ACC112 (cell line): ENCODE measurements around the gene CYP4A11.
"Not testable (repeated sequence)": the region's sequence is repeated elsewhere in the genome, so short reads cannot be mapped to it uniquely, and the experiment has no call there.

Experiments used
- H2AFZ ChIP-seq: fragments of 200-600 bp; sonication (generic); one replicate; pipeline ENCODE4 v1.6.0; 2017; ENCODE audit warnings: antibody characterized with exemption, low read length; ENCODE audit not compliant: unreplicated experiment
- H3K27ac ChIP-seq: fragments of 200-600 bp; sonication (generic); 2 replicates; pipeline ENCODE4 v1.5.1; 2014; ENCODE audit warnings: low read depth, mild to moderate bottlenecking, antibody characterized with exemption, low read length, moderate library complexity
- H3K27me3 ChIP-seq: fragments of 200-600 bp; sonication (generic); 2 replicates; pipeline ENCODE4 v1.6.1; 2014; ENCODE audit warnings: mild to moderate bottlenecking, antibody characterized with exemption, low read length, moderate library complexity, mixed read lengths; ENCODE audit not compliant: insufficient read depth
- H3K36me3 ChIP-seq: fragments of 200-600 bp; sonication (generic); 2 replicates; pipeline ENCODE4 v1.6.1; 2016; ENCODE audit warnings: mild to moderate bottlenecking, antibody characterized with exemption, low read length, moderate library complexity, mixed read lengths; ENCODE audit not compliant: insufficient read depth
- H3K4me1 ChIP-seq: fragments of 200-600 bp; sonication (generic); one replicate; pipeline ENCODE4 v1.6.1; 2016; ENCODE audit warnings: low read length, mixed read lengths; ENCODE audit not compliant: insufficient read depth, unreplicated experiment, control insufficient read depth
- H3K4me3 ChIP-seq: fragments of 200-600 bp; sonication (generic); 2 replicates; pipeline ENCODE4 v1.5.1; 2014; ENCODE audit warnings: mild to moderate bottlenecking, low read depth, low read length
- H3K79me2 ChIP-seq: fragments of 200-600 bp; sonication (generic); one replicate; pipeline ENCODE4 v1.6.0; 2016; ENCODE audit warnings: low read length; ENCODE audit not compliant: control insufficient read depth, unreplicated experiment, insufficient read depth

The CYP4A11 gene

DNA sequence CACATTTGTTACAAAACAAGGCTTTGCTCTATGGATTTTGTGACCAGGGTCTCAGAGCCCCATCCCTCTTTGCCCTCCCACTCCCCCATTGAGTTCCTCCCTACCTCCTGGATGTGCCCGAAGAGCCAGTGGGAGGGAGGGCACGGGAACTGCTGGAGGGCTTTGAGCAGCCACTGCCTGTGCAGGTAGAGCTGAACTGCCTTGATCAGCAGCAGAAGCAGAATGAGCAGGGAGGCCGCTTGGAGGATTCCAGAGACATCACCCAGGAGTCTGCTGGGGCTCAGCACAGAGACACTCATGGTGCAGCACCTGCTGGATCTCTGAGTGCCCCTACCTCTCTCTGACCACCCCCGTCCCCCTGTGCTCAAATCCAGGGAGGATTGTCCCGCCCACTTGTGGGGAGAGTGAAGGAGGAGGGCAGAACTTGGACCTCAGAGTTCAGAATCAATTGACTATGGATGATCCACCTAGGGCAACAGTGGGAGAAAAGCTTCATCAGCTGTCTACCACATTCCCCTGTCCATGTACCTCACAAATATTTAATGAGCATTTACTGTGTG, at the start of gene CYP4A11:
Gene CYP4A11 (minus strand): TSS at position 342 of the 560 bp plus-strand sequence. CDS start 43 bp downstream, at position 299.
- H3K27ac ChIP-seq: no peak within 1 kb of the TSS
- no peaks in the 10 kb centered on the region for H3K27me3 ChIP-seq
- H3K4me3 ChIP-seq: no peak within 1 kb of the TSS
- H2AFZ ChIP-seq: no peak within 1 kb of the TSS
- H3K36me3 ChIP-seq: no peaks in the 10 kb centered on the region
- H3K79me2 ChIP-seq: no peaks in the 10 kb centered on the region
- no peaks in the 10 kb centered on the region for H3K4me1 ChIP-seq

- H3K27me3 ChIP-seq: peaks cover 13% of the 10 kb centered on the region; the same call in 1 of the 2 replicates
- not testable (repeated sequence) for H3K4me1 ChIP-seq, H3K36me3 ChIP-seq, H2AFZ ChIP-seq, H3K27ac ChIP-seq, H3K4me3 ChIP-seq, H3K79me2 ChIP-seq
These were observed 49.3 kb upstream of the CYP4A11 start for GRCh38 chr1:46990541-46990940.

DNA sequence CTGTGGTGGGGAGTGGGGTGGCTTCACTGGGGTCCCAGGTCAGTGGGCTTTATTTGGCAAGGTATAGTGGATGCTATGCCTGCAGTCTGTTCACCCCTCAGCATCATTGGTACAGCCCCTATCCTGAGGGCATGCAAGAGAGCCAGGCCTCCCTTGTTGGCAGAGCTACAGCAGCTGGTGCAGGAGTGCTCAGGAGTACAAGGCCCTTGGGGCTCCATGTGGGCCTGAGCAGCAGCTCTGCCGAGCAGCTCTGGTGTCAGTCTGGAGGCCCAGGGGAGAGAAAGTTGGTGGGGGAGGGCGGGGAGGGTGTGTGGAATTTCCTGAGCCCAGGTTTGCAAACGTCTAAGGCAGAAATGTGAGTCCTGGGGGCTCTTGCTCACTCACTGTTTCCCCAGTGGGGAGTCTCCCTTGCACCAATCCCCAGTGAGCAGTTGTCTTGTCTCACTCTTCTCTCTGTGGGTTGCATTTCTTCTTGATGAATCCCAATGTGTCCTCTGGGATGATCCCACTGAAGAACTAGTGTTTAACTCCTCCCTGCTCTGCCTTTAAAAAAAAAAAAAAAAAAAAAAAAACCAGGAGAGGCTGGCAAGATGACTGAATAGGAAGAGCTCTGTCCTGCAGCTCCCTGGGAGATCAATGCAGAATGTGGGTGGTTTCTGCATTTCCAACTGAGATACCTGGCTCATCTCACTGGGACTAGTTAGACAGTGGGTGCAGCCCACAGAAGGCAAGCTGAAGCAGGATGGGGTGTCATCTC, 42.7 kb upstream of the CYP4A11 start:
- H3K4me3 ChIP-seq: no peak overlapping the region
- H3K4me1 ChIP-seq: no peaks in the 10 kb centered on the region
- peaks cover 13% of the 10 kb centered on the region; the same call in 1 of the 2 replicates for H3K27me3 ChIP-seq
- H2AFZ ChIP-seq: no peak overlapping the region
- no peaks in the 10 kb centered on the region for H3K36me3 ChIP-seq
- H3K27ac ChIP-seq: no peak overlapping the region
- no peaks in the 10 kb centered on the region for H3K79me2 ChIP-seq

DNA sequence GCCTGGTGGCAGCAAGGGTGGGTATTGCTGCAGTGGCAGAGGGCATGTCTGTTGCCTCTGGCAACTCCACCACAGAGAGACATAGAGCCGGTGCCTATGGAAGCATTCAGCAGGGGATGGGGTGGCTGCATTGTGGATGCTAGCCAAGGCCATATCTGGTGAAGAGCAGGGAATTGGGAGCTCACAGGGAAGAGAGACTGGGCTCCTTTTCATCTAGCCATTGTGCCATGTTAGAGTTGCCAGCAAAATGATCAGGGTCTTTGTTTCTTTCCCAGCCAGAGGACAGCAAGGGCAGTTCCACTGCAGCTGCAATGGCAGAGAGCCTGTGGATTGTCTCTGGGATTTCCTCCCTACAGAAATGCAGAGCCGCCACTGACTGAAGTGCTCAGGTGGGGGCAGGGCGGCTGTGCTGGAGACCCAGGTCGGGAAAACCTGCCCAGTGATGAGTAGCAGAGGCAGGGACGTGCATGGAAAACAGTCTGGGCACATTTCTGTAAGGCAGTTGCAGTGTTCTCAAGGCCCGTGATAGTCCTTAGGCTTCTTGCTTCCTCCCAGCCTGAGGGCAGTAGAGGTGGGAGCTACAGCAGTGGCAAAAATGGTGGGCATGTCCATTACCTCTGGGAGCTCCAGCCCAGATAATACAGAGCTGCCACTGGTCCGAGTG, 42.0 kb upstream of the CYP4A11 start:
- Histone ChIP-seq H2AFZ (no peak overlapping the region), H3K4me3 (no peak overlapping the region), H3K4me1 (no peaks in the 10 kb centered on the region), H3K79me2 (no peaks in the 10 kb centered on the region), H3K27me3 (peaks cover 13% of the 10 kb centered on the region; the same call in 1 of the 2 replicates), H3K36me3 (no peaks in the 10 kb centered on the region), H3K27ac (no peak overlapping the region)

DNA sequence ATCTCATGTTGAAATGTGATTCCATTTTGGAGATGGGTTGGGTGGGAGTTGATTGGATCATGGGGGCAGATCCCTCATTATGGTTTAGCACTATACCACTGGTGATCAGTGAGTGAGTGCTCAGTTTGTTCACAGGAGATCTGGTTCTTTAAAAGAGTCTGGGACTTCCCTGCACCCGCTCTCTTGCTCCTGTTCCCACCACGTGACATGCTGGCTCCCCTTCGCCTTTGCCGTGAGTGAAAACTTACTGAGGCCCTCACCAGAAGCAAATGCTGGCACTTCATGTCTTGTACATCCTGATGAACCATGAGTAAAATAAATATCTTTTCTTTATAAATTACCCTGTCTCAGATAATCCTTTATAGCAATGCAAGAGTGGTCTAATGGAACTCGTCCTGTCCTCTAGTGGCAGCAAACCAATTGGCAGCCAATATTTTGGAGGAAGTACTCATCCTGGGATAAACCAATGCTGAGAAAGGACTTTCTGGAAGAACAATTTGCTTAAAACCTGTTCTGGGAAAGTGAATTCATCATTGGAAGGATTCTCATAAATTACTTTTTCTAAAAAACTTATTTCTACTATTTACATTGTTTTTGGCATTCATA, 27.8 kb upstream of the CYP4A11 start:
- Histone ChIP-seq H3K36me3 (no peaks in the 10 kb centered on the region), H3K4me3 (no peak overlapping the region), H3K27me3 (no peaks in the 10 kb centered on the region), H3K27ac (no peak overlapping the region), H3K79me2 (no peaks in the 10 kb centered on the region), H3K4me1 (no peaks in the 10 kb centered on the region), H2AFZ (no peak overlapping the region)

DNA sequence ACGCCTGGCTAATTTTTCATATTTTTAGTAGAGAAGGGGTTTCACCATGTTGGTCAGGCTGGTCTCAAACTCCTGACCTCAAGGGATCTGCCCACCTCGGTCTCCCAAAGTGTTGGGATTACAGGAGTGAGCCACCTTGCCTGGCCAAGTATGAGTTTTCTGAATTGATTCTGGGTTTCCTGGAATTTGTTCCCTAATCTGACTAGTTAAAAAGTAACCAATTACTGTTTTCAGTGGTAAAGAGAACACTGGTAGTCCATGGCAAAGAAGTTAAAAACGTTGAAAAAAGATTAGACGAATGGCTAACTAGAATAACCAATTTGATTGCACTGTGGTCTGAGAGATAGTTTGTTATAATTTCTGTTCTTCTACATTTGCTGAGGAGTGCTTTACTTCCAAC, 21.0 kb upstream of the CYP4A11 start:
- H3K36me3 ChIP-seq: not testable (repeated sequence)

GRCh38 chr1:46961066-46961758, 19.9 kb upstream of the CYP4A11 start:
- Histone ChIP-seq H3K36me3 (no peaks in the 10 kb centered on the region), H3K79me2 (no peaks in the 10 kb centered on the region), H3K27ac (no peak overlapping the region), H3K4me3 (no peak overlapping the region), H3K27me3 (peaks cover 8% of the 10 kb centered on the region; the same call in 1 of the 2 replicates), H3K4me1 (no peaks in the 10 kb centered on the region), H2AFZ (no peak overlapping the region)

More for the DNA sequence above, 21.0 kb upstream of the CYP4A11 start:
- not testable (repeated sequence) for H3K27me3 ChIP-seq, H3K4me1 ChIP-seq, H3K79me2 ChIP-seq, H3K4me3 ChIP-seq, H3K27ac ChIP-seq, H2AFZ ChIP-seq

GRCh38 chr1:46960250-46960649, 19.0 kb upstream of the CYP4A11 start:
- Histone ChIP-seq H3K4me3 (no peak overlapping the region), H3K27me3 (peaks cover 8% of the 10 kb centered on the region; the same call in 1 of the 2 replicates), H3K36me3 (no peaks in the 10 kb centered on the region), H3K4me1 (no peaks in the 10 kb centered on the region), H3K27ac (no peak overlapping the region), H2AFZ (no peak overlapping the region), H3K79me2 (no peaks in the 10 kb centered on the region)

DNA sequence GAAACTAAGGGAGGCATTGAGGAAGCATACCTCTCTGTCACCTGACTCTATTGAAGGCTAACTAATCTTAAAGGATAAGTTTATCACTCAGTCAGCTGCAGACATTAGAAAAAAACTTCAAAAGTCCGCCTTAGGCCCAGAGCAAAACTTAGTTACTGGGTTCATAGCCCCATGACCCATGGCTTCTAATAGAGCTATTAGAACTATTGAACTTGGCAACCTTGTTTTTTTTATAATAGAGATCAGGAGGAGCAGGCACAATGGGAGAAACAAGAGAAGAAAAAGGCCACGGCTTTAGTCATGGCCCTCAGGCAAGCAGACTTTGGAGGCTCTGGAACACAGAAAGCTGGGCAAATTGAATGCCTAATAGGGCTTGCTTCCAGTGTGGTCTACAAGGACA, 13.8 kb upstream of the CYP4A11 start:
- not testable (repeated sequence) for H3K79me2 ChIP-seq, H3K27me3 ChIP-seq, H3K27ac ChIP-seq, H3K4me3 ChIP-seq, H3K36me3 ChIP-seq, H2AFZ ChIP-seq, H3K4me1 ChIP-seq

DNA sequence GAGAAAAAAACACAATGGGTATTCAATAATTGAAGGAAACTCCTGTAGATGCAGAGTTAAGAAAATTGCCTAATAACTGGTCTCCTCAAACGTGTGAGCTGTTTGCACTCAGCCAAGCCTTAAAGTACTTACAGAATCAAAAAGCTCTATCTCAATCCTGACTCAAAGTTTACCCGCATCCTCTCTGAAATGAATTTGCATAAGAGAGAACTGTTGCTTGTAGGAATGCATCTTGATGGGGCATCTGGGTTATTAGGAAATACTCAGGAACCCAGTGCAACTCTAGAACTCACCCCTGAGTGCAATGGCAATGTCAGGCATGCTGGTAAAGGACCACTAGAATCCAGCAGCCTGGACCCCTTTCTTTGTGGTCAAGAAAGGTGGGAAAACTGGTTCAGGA, 12.6 kb upstream of the CYP4A11 start:
- H3K4me3 ChIP-seq, H3K4me1 ChIP-seq, H3K36me3 ChIP-seq, H3K27ac ChIP-seq, H2AFZ ChIP-seq, H3K27me3 ChIP-seq, H3K79me2 ChIP-seq: not testable (repeated sequence)
